D721Med (cell line): ENCODE results near the gene MAP3K20.

Source experiments
- DNase-seq: peaks from one replicate; pipeline ENCODE4 v3.0.0; 2011; ENCODE audit warnings: low spot score; ENCODE audit not compliant: insufficient read length
- FAIRE-seq: peaks from 2 replicates; lab custom pipeline; 2011; peaks lifted over from hg19 to GRCh38; lab: Jason Lieb, UNC
- TF ChIP-seq, protein P1 (sequence below): IDR thresholded peaks from 2 replicates; pipeline ENCODE4 v1.5.1; 2012; ENCODE audit warnings: mild to moderate bottlenecking, control low read depth; ENCODE audit not compliant: insufficient read depth; ENCODE audit errors: missing control alignments

MAP3K20 gene

DNA sequence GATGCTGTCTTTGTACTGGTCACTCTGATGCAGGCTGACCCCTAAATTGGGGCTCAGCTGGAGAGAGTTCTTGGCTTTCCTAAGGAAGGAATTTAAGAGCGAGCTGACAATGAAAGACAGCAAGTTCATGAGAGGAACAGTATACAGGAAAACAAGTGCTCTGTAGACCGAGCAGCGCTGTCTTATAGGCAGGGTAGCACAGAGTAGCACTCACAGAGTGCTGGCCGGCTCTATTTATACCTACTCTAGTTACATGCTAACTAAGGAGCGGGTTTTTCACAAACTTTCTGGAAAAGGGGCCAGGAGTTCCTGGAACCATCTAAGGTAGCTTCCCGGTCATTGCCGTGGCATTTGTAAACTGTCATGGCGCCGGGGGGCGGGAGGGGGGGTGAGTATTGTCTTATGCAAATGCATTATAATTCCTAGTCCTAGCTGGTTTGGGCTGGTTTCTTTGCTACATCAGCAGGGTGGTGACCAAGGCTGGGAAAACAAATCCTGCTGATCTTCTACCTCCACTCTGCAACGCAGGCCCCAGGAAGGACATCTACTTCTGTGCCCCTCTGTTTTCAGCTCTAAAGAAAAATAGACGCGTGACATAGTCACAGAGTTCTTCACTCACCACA is 31.6 kb upstream of the MAP3K20 start:
- DNase-seq, result no peak
- TF ChIP-seq, protein P1, sequence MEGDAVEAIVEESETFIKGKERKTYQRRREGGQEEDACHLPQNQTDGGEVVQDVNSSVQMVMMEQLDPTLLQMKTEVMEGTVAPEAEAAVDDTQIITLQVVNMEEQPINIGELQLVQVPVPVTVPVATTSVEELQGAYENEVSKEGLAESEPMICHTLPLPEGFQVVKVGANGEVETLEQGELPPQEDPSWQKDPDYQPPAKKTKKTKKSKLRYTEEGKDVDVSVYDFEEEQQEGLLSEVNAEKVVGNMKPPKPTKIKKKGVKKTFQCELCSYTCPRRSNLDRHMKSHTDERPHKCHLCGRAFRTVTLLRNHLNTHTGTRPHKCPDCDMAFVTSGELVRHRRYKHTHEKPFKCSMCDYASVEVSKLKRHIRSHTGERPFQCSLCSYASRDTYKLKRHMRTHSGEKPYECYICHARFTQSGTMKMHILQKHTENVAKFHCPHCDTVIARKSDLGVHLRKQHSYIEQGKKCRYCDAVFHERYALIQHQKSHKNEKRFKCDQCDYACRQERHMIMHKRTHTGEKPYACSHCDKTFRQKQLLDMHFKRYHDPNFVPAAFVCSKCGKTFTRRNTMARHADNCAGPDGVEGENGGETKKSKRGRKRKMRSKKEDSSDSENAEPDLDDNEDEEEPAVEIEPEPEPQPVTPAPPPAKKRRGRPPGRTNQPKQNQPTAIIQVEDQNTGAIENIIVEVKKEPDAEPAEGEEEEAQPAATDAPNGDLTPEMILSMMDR, result no peak
- no peak for FAIRE-seq

DNA sequence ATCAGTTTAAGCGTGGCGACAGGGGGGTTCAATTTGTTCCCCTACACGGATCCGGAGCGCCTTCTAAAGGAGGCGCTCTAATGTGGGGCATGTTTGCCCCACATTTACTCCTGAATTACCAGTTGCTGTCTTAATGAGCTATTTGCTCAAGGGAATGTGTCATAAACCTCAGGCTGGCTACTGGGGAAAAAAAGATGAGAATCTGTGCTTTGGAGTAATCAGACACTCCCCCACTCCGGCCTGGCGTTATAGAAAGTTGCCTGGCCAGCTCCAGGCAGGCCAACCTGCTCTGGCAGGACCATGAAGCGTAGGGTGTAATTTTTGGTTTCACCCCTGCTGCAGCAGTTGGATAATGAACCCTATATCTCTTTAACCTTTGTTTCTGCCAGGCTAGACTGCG is 31.0 kb upstream of the MAP3K20 start:
- DNase-seq (no peak), FAIRE-seq (no peak)
- TF ChIP-seq, protein P1, result no peak

DNA sequence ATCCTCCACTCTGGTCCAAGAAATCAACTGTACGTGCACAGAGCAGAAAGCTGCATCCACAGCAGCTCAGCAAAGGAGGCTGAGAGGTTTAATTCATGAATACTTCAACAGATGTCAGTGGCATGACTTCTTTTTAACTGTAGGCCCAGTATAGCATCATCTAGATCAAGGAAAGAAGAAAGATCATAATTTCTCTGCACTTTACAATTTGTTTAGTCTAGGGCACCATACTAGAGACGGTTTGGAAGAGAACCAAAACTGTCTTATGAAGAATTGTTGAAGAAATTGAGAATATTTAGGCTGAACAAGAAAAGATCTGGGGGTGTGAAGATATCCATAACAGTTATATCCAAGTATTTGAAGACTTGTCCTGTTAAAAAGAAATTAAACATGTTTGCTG is 30.5 kb upstream of the MAP3K20 start:
- DNase-seq (no peak), FAIRE-seq (no peak)
- TF ChIP-seq, protein P1, result no peak

DNA sequence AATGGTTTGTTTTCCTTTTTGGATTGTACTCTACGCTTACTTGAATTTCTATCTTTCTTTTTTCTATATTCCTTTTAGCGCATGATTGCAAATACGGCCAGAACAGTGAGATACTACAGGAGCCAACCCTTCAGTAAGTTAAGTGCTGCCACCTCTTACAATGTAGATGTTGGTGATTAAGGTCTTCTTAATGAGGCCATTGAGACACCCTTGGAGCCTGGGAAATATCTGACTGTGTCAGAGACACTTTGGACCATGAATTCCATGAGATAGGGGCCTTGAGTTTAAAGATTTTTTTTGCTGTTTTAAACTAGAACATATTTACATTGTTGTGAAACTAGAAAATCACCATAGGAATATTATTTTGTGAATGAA is 27.1 kb upstream of the MAP3K20 start:
- TF ChIP-seq, protein P1, result no peak
- DNase-seq, result no peak
- no peak for FAIRE-seq

DNA sequence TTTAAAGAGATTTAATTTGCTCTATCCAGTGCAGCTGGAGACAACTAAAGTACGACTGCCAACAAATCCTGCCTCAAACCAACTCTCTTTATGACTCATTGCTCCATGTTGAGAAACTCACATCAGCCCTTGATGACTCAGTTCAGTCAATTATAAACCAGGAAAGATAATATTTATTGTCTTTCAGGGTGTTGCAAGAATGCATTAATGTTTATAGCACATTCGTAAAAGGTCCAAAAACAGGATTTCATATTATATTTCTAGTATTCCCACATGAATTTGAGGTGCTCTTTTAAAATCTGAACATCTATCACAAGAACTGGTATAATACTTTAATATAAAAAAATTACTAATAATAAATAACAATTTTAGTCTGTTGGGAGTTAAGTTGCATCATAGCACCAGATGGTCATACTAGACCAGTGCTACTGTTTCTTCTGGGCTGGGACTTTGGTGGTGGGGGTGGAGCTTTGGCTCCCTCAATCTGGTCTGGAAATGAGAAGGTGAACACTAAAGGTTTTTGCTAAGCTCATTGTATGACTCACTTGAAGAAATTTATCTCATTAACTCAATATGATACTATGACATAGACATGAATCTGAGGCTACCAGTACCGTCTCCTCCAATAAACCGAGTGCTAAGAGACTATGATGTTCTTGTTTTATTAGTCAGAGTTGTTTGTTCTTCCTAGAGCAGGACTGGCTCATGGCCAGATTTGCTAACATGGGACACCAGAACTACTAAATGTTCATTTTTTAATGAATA is 26.6 kb upstream of the MAP3K20 start:
- FAIRE-seq (no peak), DNase-seq (no peak)
- TF ChIP-seq, protein P1, result no peak

DNA sequence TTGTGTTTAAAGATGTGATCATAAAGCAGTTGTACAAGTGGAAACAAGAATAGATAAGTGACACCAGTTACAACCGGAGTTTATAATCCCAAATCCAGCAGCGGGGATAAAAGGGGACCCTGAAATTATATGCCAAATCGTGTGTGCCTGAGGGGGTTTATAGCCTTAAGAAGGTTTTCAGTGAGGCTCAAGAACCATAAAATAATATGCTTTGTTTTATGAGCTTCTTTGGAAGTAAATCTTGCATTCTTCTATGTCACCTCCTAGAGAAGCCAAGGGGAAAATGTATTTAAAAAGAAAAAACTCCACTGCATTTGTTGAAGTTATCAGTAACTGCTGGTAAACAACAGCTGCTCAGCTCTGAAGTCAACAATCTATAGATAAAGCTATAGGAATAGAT is 25.8 kb upstream of the MAP3K20 start:
- no peak for FAIRE-seq

DNA sequence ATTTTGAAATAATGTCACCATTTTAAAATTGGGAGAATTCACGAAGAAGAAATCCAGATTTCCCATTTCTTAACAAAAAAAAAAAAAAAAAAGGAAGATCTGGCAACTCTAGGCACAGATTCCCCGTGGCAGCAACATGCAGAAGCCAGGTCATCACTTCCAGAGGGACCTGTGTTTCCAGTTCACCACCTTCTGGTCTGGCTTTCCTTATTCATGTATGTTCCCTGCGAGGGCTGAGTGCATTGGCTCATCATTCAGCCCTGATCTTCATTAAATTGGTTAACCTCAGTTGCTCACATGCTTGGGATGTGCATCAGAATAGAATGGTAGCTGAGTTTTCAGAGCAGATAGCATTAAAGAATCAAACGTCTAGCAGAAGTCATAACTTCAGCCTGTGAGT is 25.0 kb upstream of the MAP3K20 start:
- TF ChIP-seq, protein P1, result no peak
- DNase-seq (no peak), FAIRE-seq (no peak)

More for the DNA sequence above, 25.8 kb upstream of the MAP3K20 start:
- TF ChIP-seq, protein P1, result no peak
- no peak for DNase-seq
